ENCODE results near the gene PGS1. TPM values are rescaled to one million over a fixed set of nuclear protein-coding genes. Genes with fewer than 3 reads are reported as not detected.

The PGS1 gene
- total and polyA plus RNA-seq, 2 of the 8 experiments (the other 6 are each of a cell fraction or from before 2014, with no cell fraction given) = 46.7 to 60.0 TPM

DNA sequence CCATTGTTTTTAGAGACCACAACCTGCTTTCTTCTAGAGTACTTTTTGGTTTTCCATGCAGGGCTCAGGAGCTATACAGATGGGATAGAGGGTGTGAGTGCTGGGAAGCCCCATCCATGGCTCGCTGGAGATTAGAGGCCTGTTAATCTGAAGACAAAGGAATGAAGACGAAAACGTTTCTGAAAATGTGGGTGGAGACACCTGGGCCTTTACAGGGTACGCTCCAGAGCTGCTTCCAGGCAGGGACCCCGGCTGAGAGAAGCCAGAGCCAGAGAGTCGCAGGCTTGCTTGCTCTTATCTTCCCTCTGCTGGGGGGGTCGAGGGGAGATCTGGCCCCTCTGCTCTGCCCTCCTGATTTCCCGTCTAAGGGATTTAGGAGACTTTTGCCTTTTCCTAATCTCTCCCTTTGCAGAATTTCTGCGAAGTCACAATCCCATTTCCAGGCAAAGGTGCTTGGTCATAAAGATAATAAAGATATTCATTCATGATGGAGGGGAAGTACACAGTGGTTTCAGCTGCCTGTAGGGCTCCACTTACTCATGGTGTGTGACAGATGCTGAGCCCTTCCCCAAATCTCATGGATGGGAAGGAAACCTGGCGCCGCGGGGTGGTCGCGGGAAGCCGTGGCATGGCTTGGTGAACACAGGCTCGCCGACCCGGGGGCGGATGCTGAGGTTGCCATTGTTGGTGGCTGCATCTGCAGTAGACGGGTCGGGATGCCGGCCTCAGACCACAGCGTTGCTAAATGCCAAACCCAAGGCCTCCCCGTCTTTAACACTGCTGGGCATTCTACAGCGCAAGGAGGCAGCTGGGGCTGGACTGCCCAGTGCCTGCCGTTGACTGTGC lies 13.8 kb upstream of the PGS1 start:
- Histone ChIP-seq H2AFZ (ENCODE audit: low read length) (no peak overlapping the region), H2AK5ac (ENCODE audit: low read depth, low read length) (peak overlapping the region; percentile 91), H3K23ac (ENCODE audit: insufficient read length) (no peak overlapping the region), H2BK5ac (ENCODE audit: low read depth, low read length) (peak overlapping the region; percentile 99), H3K36me3 (ENCODE audit: control insufficient read depth in 2 of 4, insufficient read depth in 4 of 4, low read length in 3 of 4) (no peaks in the 10 kb centered on the region), H3K79me1 (ENCODE audit: low read depth, low read length) (no peaks in the 10 kb centered on the region), H3K9me3 (ENCODE audit: insufficient read depth in 2 of 2, low read depth in 1 of 2, low read length in 1 of 2) (no peaks in the 10 kb centered on the region), H3K27ac (ENCODE audit: low read depth, low read length) (peak overlapping the region; percentile 63; the same call in 1 of the 2 replicates), H3K56ac (replicated peaks; ENCODE audit: insufficient read length, low read depth, low read length) (peak overlapping the region; percentile 7), H4K5ac (ENCODE audit: insufficient read length, low read depth, low read length) (peak overlapping the region; percentile 49), H3K14ac (ENCODE audit: insufficient read length) (no peak overlapping the region), H3K27me3 (replicated peaks in 1 of 4; ENCODE audit: control insufficient read depth in 3 of 4, extremely low read depth in 1 of 4, insufficient read depth in 3 of 4, low read length in 3 of 4) (no peaks in the 10 kb centered on the region), H4K8ac (ENCODE audit: extremely low read depth, insufficient read depth, low read length) (peak overlapping the region; percentile 83), H3K18ac (ENCODE audit: extremely low read depth, low read length) (peak overlapping the region; percentile 96), H3K23me2 (ENCODE audit: low read depth, low read length) (peaks cover 5% of the 10 kb centered on the region), H3K4ac (replicated peaks; ENCODE audit: insufficient read length, low read depth, low read length) (peak overlapping the region; percentile 63), H2BK120ac (replicated peaks; ENCODE audit: low read depth, low read length) (peak overlapping the region; percentile 84), H4K20me1 (replicated peaks in 1 of 2; ENCODE audit: control insufficient read depth in 1 of 2, insufficient read depth in 2 of 2, low read length in 2 of 2) (no peaks in the 10 kb centered on the region), H2BK15ac (ENCODE audit: low read length) (peak overlapping the region; percentile 92; the same call in 1 of the 2 replicates), H2BK12ac (ENCODE audit: low read depth, low read length) (peak overlapping the region; percentile 100), H3K4me3 (ENCODE audit: extremely low read depth in 1 of 4, insufficient read depth in 2 of 4, low read depth in 3 of 4, low read length in 4 of 4) (peak overlapping the region in 3 of 4 experiments; percentile 1 to 31 (median 10); a peak in 2 of 8 replicates), H4K91ac (replicated peaks; ENCODE audit: insufficient read length, low read length) (peak overlapping the region; percentile 63), H3K9ac (replicated peaks in 1 of 4; ENCODE audit: extremely low read depth in 1 of 4, low read depth in 3 of 4, low read length in 3 of 4) (no peak overlapping the region; a peak in 1 of 7 replicates), H3K4me2 (ENCODE audit: insufficient read depth in 1 of 2, low read depth in 2 of 2, low read length in 2 of 2) (peak overlapping the region; percentile 60 to 61), H3K79me2 (ENCODE audit: control insufficient read depth in 1 of 2, insufficient read depth in 2 of 2, low read length in 2 of 2) (no peaks in the 10 kb centered on the region), H2BK20ac (ENCODE audit: low read length) (peak overlapping the region; percentile 100; the same call in 1 of the 2 replicates), H3K4me1 (replicated peaks in 1 of 4; ENCODE audit: control insufficient read depth in 3 of 4, insufficient read depth in 4 of 4, low read length in 3 of 4) (peaks cover 18 to 53% (median 43%) of the 10 kb centered on the region in 4 experiments)
- DNase-seq (ENCODE audit: low read depth in 1 of 2, low spot score in 2 of 2) (no peak), FAIRE-seq (no peak)
- ChIA-PET CTCF (ENCODE audit: partially characterized antibody) (interaction anchor here (0.6 to 20.5 kb wide), 8 partner anchors 17 to 90 kb away, joined by 3 to 257 read pairs (median 3); no protein-coding TSS in a partner anchor), POLR2A (ENCODE audit: partially characterized antibody) (interaction anchor here (0.6 to 2.6 kb wide), 12 partner anchors 24 to 96 kb away, joined by 3 to 7 read pairs (median 4); no protein-coding TSS in a partner anchor)
- no peak for TF ChIP-seq RBBP5 (IDR thresholded peaks at IDR 0.05; ENCODE audit: borderline replicate concordance, low read depth, low read length)
- WGBS, 2 experiments (ENCODE audit: extremely low coverage in 1 of 2, insufficient coverage in 1 of 2, insufficient read length in 1 of 2, insufficient replicate concordance in 2 of 2, low coverage in 1 of 2, low lambda C conversion rate in 2 of 2, missing lambda C conversion rate in 1 of 2) = 68% methylated on average over 26 of the region's 26 CpGs; no CpG with 5 or more reads in 1 of the 2 experiments
